Measurements from ENCODE around the gene VPS72. TPM values are rescaled to one million over a fixed set of nuclear protein-coding genes. Genes with fewer than 3 reads are reported as not detected.
"Not testable (repeated sequence)": the region's sequence is repeated elsewhere in the genome, so short reads cannot be mapped to it uniquely, and the experiment has no call there.

The VPS72 gene
- total RNA-seq: 86.7 and 92.3 TPM in 2 replicates

- peak; percentile 96 for DNase-seq
- Mint-ChIP-seq H3K27ac (peak within 1 kb of the TSS; percentile 93), H3K36me3 (ENCODE audit: low read depth) (peaks cover 21% of the 10 kb centered on the region), H3K9me3 (no peaks in the 10 kb centered on the region), H3K27me3 (peaks cover 6% of the 10 kb centered on the region), H3K4me1 (peaks cover 26% of the 10 kb centered on the region), H3K4me3 (peak within 1 kb of the TSS; percentile 97)
- intact Hi-C loops (cut with micrococcal nuclease): loop anchor here (1.0 kb wide), 4 partner anchors 8 to 91 kb away; partner anchors contain the start of genes PIP5K1A, PSMD4 and SCNM1
Observed at GRCh38 chr1:151189637-151190445, at the start of gene VPS72. Gene VPS72, minus strand, starts transcription at chr1:151190197. Its CDS starts 76 bp downstream, at chr1:151190121.

GRCh38 chr1:151238467-151238739, 48.4 kb upstream of the VPS72 start:
- H3K27me3 Mint-ChIP-seq: no peaks in the 10 kb centered on the region
- H3K36me3 Mint-ChIP-seq (ENCODE audit: low read depth): peaks cover 70% of the 10 kb centered on the region
- intact Hi-C loops (cut with micrococcal nuclease): no loop called here

GRCh38 chr1:151237678-151238466, 47.9 kb upstream of the VPS72 start:
- H3K4me1 Mint-ChIP-seq: peaks cover 5% of the 10 kb centered on the region
- intact Hi-C loops (cut with micrococcal nuclease): no loop called here
- no peaks in the 10 kb centered on the region for H3K27me3 Mint-ChIP-seq
- no peak overlapping the region for H3K4me3 Mint-ChIP-seq
- H3K9me3 Mint-ChIP-seq: no peaks in the 10 kb centered on the region
- H3K27ac Mint-ChIP-seq: peak overlapping the region; percentile 61
- DNase-seq: no peak
- peaks cover 66% of the 10 kb centered on the region for H3K36me3 Mint-ChIP-seq (ENCODE audit: low read depth)

More at GRCh38 chr1:151238467-151238739, 48.4 kb upstream of the VPS72 start:
- H3K9me3 Mint-ChIP-seq: no peaks in the 10 kb centered on the region
- no peak overlapping the region for H3K27ac Mint-ChIP-seq
- DNase-seq: no peak
- peaks cover 5% of the 10 kb centered on the region for H3K4me1 Mint-ChIP-seq
- no peak overlapping the region for H3K4me3 Mint-ChIP-seq

- peaks cover 74% of the 10 kb centered on the region for H3K36me3 Mint-ChIP-seq (ENCODE audit: low read depth)
- H3K4me3 Mint-ChIP-seq: no peak overlapping the region
- H3K27ac Mint-ChIP-seq: no peak overlapping the region
- intact Hi-C loops (cut with micrococcal nuclease): no loop called here
- no peak for DNase-seq
- peaks cover 5% of the 10 kb centered on the region for H3K4me1 Mint-ChIP-seq
- H3K9me3 Mint-ChIP-seq: no peaks in the 10 kb centered on the region
- no peaks in the 10 kb centered on the region for H3K27me3 Mint-ChIP-seq
Observed at GRCh38 chr1:151235235-151235634, 45.2 kb upstream of the VPS72 start.

GRCh38 chr1:151222130-151222529, 32.1 kb upstream of the VPS72 start:
- H3K9me3 Mint-ChIP-seq: no peaks in the 10 kb centered on the region
- H3K27me3 Mint-ChIP-seq: no peaks in the 10 kb centered on the region
- no peak overlapping the region for H3K27ac Mint-ChIP-seq
- no peak for DNase-seq
- peaks cover 25% of the 10 kb centered on the region for H3K36me3 Mint-ChIP-seq (ENCODE audit: low read depth)
- no peak overlapping the region for H3K4me3 Mint-ChIP-seq
- peaks cover 7% of the 10 kb centered on the region for H3K4me1 Mint-ChIP-seq
- intact Hi-C loops (cut with micrococcal nuclease): no loop called here

- Mint-ChIP-seq H3K27me3 (no peaks in the 10 kb centered on the region), H3K27ac (no peak overlapping the region), H3K36me3 (ENCODE audit: low read depth) (peaks cover 22% of the 10 kb centered on the region), H3K4me3 (no peak overlapping the region), H3K4me1 (peaks cover 7% of the 10 kb centered on the region), H3K9me3 (no peaks in the 10 kb centered on the region)
- intact Hi-C loops (cut with micrococcal nuclease): no loop called here
- DNase-seq: no peak
Observed at GRCh38 chr1:151221616-151222015, 31.6 kb upstream of the VPS72 start.

- intact Hi-C loops (cut with micrococcal nuclease): loop anchor here (2.0 kb wide), 1 partner anchor 15 kb away; the partner anchor contains the start of gene PIP5K1A
- H3K9me3 Mint-ChIP-seq: no peaks in the 10 kb centered on the region
- no peak overlapping the region for H3K27ac Mint-ChIP-seq
- H3K4me1 Mint-ChIP-seq: peaks cover 35% of the 10 kb centered on the region
- H3K4me3 Mint-ChIP-seq: no peak overlapping the region
- H3K27me3 Mint-ChIP-seq: no peaks in the 10 kb centered on the region
- no peak for DNase-seq
- H3K36me3 Mint-ChIP-seq (ENCODE audit: low read depth): peaks cover 37% of the 10 kb centered on the region
Observed at GRCh38 chr1:151213560-151213959, 23.6 kb upstream of the VPS72 start.

- H3K9me3 Mint-ChIP-seq: no peaks in the 10 kb centered on the region
- H3K4me3 Mint-ChIP-seq: peak overlapping the region; percentile 71
- intact Hi-C loops (cut with micrococcal nuclease): loop anchor here (2.0 kb wide), 1 partner anchor 13 kb away; the partner anchor contains the start of gene PIP5K1A
- no peaks in the 10 kb centered on the region for H3K27me3 Mint-ChIP-seq
- H3K36me3 Mint-ChIP-seq (ENCODE audit: low read depth): peaks cover 42% of the 10 kb centered on the region
- peak overlapping the region; percentile 89 for H3K27ac Mint-ChIP-seq
- DNase-seq: peak; percentile 71
- peaks cover 33% of the 10 kb centered on the region for H3K4me1 Mint-ChIP-seq
Observed at GRCh38 chr1:151211972-151212705, 22.1 kb upstream of the VPS72 start.

- intact Hi-C loops (cut with micrococcal nuclease): no loop called here
Observed at GRCh38 chr1:151210830-151211229, 20.8 kb upstream of the VPS72 start.

GRCh38 chr1:151205381-151205965, 15.5 kb upstream of the VPS72 start:
- DNase-seq; H3K4me3 Mint-ChIP-seq; H3K9me3 Mint-ChIP-seq; H3K27ac Mint-ChIP-seq; H3K27me3 Mint-ChIP-seq; intact Hi-C loops (cut with micrococcal nuclease): not testable (repeated sequence)
- H3K36me3 Mint-ChIP-seq (ENCODE audit: low read depth): peaks cover 51% of the 10 kb centered on the region
- peaks cover 24% of the 10 kb centered on the region for H3K4me1 Mint-ChIP-seq

More at GRCh38 chr1:151210830-151211229, 20.8 kb upstream of the VPS72 start:
- Mint-ChIP-seq H3K27me3 (no peaks in the 10 kb centered on the region), H3K36me3 (ENCODE audit: low read depth) (peaks cover 50% of the 10 kb centered on the region), H3K27ac (peak overlapping the region; percentile 89), H3K4me3 (peak overlapping the region; percentile 71), H3K4me1 (peaks cover 32% of the 10 kb centered on the region), H3K9me3 (no peaks in the 10 kb centered on the region)
- DNase-seq: no peak

GRCh38 chr1:151199873-151200581, 10.0 kb upstream of the VPS72 start:
- Mint-ChIP-seq H3K27me3 (peaks cover 2% of the 10 kb centered on the region), H3K27ac (peak overlapping the region; percentile 97), H3K9me3 (no peaks in the 10 kb centered on the region), H3K4me1 (peaks cover 40% of the 10 kb centered on the region), H3K36me3 (ENCODE audit: low read depth) (peaks cover 37% of the 10 kb centered on the region), H3K4me3 (peak overlapping the region; percentile 94)
- peak; percentile 65 for DNase-seq
- intact Hi-C loops (cut with micrococcal nuclease): loop anchor here (1.0 to 5.0 kb wide), 5 partner anchors 13 to 127 kb away; partner anchors contain the start of genes PI4KB, SCNM1 and TNFAIP8L2

GRCh38 chr1:151198254-151199127, 8.5 kb upstream of the VPS72 start, which contains the start of gene PIP5K1A:
Gene PIP5K1A, plus strand, starts transcription at chr1:151198552. Its CDS starts 445 bp downstream, at chr1:151198997.
- peak within 1 kb of the TSS; percentile 97 for H3K27ac Mint-ChIP-seq
- peaks cover 5% of the 10 kb centered on the region for H3K27me3 Mint-ChIP-seq
- peak within 1 kb of the TSS; percentile 94 for H3K4me3 Mint-ChIP-seq
- H3K36me3 Mint-ChIP-seq (ENCODE audit: low read depth): peaks cover 31% of the 10 kb centered on the region
- DNase-seq: peak; percentile 99
- no peaks in the 10 kb centered on the region for H3K9me3 Mint-ChIP-seq
- intact Hi-C loops (cut with micrococcal nuclease): loop anchor here (1.0 to 5.0 kb wide), 5 partner anchors 8 to 129 kb away; partner anchors contain the start of genes PI4KB, PSMD4, TNFAIP8L2 and VPS72
- peaks cover 35% of the 10 kb centered on the region for H3K4me1 Mint-ChIP-seq

Data from activated CD4-positive, alpha-beta T cell treated with anti-CD3 and anti-CD28 coated beads, Interleukin-2, amount 10 ng/mL, durations not matched to agents 24 days and 14 days (primary cell).